Measurements from ENCODE around the gene APH1B.

The APH1B gene

DNA sequence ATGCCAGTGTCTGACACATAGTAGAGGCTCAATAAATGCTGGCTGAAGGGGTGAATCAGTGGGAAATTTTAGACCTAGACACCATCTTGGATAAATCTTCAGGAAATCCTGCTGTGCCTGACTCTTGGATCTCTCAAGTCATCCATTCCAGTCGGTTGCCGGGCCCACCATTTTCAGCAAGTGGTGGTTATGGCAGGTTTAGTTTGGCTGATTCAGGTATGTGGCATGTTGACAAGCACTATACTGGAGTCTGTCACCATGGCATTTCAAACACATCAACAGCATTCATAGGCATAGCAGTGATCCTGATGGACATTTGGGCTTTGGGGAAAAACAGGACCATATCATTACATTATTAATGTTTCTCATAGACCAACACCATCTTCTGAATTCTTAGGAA lies 25.7 kb upstream of the APH1B start:
- no peak for DNase-seq

DNA sequence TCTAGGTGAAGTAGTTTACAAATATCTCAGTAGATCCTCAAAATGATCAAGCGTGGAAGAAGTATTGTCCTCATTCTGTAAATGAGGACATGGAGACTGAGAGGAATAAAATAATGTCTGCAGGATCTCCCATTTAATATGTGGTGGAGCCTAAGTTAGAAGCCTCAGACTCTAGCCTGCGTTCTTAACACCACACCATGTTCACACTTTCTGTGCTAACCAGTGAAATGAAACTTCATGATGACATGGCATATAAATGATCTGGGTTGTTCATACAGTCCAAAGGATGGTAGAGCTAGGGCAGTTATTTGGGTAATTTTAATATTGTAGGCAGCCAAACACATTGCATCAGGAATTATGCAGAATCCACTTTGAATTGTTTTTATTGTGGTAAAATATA lies 25.1 kb upstream of the APH1B start:
- no peak for DNase-seq

DNA sequence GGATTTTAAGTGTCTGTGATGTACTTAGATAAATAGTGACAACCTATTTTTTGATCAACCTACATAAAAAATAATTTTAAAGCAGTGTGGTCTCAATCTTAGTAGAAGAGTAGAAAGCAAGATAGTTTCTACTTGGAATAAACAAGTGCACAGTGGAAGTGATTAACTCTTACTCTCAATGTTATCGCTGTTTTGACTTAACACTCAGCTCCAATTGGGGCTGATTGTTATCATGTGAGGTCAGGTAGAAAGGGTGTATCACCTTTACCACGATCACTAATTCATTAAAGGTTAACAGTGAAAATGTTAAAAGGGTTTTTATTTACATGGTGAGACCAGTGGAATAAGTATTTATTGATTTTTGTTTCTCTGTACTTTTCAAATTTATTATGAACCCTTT lies 22.4 kb upstream of the APH1B start:
- DNase-seq, result no peak

DNA sequence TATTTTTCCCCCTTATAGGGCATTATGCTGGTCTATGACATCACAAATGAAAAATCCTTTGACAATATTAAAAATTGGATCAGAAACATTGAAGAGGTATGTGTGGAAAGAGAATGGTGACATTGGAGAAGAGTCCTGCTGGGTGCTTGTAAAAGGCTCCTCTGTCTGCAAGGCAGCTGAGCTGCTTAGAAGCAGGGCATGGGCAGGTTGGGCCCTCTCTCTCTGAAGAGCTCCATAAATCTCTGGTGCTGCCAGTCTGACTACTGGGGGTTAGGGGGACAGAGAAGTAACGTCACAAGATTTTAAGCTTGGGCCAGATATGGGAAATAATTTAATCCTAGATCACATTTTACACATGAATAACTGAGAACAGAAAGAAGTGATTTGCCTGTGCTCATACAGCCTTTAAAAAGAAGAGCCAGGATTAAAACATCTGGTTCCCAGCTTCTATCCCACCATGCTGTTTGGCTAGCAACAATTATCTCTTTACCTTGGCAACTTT lies 21.9 kb upstream of the APH1B start:
- no peak for DNase-seq

DNA sequence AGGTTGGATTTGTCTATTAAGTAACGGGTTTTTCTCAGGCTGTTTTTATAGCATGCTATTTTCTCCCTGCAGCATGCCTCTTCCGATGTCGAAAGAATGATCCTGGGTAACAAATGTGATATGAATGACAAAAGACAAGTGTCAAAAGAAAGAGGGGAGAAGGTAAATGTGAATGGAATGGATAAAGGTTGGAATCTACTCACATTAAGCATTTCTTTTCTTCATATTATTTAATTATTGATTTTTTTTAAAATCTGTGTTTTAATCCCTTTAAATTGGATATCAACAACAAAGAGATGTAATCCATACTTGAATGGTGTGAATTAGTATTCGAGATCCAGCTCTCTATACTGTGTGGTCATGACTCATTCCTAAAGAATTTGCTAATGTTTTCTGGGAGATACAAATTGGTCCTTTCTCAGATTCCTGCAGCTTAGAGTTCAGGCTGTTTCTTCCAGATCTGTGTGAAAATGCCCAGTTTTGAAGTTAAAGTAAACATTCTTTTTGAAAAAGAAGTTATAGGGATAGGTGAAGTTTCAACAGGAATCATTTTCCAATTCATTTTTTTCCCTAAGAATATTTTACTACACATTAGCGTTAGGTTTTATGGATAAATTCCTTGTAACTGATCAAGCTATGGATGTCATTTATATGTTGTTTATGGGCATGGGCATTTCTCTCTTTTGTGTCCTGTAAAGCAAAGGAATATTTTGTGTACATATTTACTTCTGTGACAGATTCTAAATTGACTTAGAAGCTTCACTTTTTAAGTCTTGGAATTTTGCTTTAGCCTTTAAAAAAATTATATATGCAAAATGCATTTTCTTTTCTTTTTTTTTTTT lies 20.8 kb upstream of the APH1B start:
- DNase-seq, result no peak

DNA sequence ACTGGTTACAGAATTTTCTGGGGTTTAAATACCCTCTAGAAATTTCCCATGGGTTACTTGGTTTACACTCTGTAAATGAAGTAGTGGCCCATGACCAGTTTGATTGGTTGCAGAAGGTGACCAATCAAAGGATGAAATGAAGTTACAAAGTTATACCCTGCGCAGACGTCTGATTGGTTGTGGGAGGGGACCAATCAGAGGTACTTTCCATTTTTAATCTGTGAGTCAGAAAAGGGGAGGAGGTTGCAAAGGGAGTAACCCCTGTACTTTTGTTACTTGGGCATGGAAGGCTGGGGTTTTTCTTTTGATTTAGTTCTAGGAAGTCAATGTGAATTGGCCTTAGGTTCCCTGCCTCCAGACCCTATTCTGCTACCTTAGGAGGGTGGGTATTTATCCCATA lies 18.7 kb upstream of the APH1B start:
- DNase-seq, result no peak

DNA sequence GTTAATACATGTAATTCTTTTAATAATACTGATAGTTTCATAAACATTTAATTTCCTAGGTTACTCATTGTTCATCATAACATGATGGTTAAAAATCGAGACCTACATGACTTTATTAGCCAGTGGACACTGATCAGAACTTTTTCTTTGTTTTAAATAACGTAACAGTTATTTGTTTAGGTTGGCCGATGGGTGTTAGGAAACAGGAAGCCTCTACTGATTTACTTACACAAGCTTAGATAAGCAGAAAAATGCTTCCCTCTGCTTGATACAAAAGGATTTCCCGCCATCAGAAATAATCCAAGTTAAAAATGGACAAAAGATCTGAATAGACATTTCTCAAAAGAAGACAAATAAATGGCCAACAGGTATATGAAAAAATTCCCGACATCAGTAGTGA lies 16.6 kb upstream of the APH1B start:
- no peak for DNase-seq

DNA sequence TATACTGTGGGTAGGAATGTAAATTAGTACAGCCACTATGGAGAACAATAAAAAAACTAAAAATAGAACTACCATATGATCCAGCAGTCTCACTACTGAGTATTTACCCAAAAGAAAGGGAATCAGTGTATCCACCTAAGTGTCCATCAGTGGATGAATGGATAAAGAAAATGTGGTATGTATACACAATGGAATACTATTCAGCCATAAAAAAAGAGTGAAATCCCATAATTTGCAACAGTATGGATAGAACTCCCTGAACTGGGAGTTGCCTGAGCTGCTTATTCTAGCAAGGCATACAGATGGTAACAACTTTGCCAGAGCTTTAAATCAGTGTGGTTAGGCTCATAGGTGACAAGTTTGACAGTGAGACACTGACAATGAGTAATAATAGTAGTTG lies 16.1 kb upstream of the APH1B start:
- DNase-seq, result no peak

DNA sequence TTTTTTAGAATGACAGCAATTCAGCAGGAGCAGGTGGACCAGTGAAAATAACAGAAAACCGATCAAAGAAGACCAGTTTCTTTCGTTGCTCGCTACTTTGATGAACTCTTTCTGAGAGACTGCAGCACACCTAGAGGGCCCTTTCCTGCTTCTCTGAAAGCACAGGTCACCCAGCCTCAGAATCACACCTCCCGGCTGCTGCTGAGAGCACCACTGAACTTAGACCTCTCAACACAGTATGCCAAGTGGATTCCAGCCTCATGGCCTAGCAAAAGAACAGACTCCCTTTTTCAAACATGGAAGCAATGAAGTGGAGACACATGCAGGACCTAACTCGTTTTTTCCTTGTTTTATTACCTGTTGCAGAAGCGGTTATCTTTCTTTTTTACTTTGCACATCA lies 13.9 kb upstream of the APH1B start:
- no peak for DNase-seq

DNA sequence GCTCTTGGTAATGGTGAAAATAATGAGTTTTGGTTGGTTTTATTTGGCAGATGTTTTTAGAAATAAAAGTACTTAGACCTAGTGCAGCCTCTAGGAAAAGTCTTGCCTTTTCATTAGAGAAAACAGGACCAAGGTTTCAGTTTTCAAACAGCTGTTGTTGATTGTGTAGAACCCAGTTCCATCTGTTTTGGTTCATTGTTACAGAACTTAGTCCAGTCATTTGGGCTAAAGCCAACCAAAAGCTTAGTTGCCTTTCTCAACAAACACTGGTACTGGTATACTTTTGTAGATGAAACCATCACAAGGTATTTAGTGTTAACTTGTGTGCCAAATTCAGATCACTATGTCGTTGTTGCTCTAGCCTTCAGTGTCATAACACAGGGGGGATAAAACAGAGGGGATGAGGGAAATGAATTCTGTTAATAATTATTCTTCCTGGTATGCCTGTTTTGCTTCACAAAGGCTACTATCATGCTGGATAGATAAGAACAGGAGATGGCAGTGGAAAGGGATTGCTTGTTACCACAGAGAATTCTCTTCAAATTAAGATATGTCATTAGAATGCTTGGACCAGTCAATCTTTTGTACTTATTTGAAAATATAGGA lies 12.6 kb upstream of the APH1B start:
- no peak for DNase-seq

DNA sequence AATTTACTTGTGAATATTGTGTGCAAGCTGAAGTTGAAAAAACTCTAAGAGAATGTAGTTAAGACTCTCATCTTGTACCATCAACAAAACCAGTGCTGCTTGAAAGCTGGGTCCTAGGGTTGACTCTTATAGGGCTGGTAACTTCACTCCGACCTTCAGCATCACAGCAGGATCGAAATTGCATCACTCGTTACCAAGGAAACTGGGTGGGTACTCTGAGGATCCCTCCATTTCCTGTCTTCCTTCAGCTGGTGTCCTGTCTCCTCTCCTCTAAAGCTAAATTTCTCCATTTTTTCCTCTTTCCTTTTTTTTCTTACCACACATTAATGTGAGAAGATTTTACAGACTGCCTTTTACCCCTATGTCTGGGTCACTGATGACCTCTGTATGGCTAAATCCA lies 3.0 kb upstream of the APH1B start:
- no peak for DNase-seq

DNA sequence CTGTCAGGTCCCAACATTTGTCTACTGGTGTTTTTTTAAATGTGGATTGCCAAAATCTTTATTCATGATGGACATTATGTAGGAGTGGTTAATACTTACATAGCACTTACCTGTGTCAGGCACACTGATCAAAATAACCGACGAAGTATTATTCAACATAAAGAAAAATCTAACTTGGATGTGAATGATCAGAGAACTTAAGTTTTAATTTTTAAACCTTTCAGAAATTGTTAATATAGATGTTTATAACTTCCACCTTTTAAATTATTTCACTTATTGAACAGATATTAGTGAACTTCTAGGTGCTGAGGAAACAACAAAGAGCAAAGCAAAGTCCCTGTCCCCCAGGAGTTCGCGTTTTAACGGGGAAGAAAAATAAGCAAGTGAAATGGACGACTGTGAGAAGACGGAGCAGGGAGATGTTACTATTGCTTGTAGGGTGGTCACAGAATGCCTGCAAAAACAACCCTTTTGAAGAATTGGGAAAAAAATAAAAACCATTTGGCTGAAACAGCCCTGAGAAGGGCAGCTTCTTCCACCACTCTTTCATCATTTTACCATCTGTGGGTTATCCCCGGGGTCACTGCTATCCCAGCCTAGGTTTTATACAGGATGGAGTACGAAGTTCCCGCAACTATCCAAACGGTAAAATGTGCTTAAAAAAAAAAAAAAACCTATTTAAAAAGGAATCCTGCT lies 915 bp upstream of the APH1B start:
- no peak for DNase-seq

DNA sequence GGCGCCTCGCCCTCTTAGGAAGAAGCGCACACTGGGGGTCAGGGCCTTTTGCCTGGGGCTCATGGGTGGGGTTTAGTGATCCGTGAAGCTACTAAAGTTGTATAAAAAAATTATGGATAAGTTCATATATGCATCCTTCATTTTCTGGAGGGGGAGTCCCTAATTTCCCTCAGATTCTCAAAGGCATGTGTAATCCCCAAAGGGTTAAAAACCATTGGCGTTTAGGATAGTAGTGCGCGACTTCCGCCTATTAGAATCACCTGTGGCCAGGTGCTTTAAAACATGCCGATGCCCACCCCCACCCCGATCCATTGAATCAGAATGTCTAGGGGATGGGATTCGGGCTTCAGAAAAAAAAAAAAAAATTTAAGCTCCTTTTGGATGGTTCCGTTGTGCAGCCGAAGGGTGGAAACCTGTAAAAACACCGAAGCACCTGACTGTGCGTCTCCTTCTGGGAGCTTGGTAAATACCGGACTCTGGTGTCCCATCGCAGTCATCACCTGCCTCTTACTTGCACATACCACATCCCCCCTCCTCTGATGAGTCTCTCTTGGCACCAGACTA lies 570 bp downstream of the APH1B start:
- no peak for DNase-seq

DNA sequence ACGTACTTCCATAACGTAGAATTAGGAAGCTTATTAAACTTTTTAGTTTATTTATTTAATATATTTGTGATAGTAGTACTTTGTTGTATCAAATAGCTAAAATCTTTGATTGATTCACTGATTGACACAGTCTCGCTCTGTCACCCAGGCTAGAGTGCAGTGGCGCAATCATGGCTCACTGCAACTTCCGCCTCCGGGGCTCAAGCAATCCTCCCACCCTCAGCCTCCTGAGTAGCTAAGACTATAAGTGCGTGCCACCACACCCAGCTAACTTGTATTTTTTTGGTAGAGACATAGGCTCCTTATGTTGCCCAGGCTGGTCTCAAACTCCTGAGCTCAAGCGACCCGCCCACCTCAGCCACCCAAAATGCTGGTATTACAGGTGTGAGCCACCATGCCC lies 5.7 kb downstream of the APH1B start:
- DNase-seq, result no peak

DNA sequence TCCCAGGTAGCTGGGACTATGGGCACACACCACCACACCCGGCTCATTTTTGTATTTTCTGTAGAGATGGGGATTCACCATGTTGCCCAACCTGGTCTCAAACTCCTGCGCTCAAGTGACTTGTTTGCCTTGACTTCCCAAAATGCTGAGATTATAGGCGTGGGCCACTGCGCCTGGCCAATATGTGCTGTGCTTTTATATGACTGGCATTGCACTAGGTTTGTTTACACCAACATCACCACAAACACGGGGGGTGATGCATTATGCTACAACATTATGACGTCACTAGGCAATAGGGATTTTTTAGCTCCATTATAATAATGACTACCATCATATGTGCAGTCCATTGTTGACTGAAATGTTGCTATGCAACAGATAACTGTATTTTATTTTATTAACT lies 6.9 kb downstream of the APH1B start:
- DNase-seq, result no peak

DNA sequence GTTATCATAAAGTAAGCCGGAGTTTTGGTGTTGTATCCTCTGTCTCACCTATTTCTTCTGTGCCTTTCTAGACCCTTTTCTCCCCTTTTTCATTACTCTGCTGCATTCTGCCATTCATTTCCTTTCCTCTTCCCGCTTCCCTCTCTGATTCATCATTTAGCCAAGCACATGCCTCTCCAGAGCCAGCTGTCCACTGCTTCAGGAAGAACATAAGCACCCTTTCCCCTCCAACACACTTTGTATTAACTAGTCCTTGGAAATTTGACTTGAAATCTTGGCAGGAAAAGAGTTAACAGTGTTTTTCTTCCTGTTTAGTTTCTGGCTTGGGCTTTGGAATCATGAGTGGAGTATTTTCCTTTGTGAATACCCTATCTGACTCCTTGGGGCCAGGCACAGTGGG lies 9.7 kb downstream of the APH1B start:
- DNase-seq, result no peak

DNA sequence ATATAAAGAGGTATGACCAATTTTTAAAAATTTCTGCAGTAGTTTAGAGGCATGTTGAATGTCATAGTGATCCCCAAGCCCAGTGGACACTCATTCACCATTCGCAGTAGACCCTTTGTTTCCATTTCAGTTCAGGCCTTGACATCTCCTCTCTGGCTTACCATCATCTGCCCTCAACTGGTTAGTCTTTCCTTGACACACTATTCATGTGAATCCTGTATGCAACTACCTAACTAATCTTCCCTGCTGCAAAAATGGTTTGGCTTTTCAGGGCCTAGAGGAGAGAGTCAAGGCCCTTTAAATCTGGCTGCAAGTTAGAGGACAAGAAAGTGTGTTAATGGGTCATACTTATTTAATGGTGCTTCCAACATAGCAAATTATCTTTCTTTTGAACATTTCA lies 10.9 kb downstream of the APH1B start:
- DNase-seq, result no peak

DNA sequence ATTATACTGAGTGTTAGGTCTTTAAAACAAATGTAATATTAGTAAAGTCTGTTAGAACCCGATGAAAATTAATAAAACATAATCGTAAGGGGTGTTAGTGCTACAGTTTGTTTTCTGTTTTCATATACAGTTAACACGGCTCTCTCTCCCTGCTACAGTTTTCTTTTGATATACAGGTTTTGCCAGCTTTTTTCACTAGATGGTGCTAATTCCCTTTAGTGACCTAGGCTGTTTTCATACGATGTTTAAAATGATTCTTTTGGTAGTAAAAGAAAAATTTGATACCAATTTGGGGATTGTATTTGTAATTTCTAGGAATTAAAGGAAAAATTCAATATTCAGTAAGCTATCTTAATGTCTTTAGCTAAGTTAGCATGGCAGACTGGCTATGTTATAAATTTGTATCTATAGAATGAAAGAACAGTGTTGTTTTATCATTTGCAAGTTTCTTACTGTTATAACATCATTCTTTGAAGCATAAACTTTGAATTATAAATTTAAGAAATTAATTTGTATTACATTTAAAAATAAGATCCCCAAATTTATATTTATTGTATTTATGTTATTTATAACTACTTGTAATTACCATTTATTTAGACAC lies 11.5 kb downstream of the APH1B start:
- no peak for DNase-seq

DNA sequence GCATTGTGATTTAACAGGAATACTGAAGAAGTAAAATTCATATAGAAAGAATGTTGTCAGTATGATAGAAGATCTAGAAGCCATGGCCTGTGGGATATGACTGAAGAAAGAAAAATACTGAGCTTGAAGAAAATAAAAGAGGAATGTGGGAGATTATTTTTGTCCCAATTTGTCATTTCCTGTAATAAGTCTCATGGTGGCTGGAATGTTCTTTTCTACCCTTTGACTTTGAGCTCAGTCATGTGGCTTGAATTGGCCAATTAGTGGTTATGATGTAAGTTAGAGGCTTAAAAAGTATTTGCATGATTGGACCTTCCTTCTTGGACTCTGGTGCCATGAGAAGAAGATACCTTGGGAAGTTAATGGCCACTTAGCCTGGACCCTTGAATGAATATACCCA lies 14.1 kb downstream of the APH1B start:
- no peak for DNase-seq

DNA sequence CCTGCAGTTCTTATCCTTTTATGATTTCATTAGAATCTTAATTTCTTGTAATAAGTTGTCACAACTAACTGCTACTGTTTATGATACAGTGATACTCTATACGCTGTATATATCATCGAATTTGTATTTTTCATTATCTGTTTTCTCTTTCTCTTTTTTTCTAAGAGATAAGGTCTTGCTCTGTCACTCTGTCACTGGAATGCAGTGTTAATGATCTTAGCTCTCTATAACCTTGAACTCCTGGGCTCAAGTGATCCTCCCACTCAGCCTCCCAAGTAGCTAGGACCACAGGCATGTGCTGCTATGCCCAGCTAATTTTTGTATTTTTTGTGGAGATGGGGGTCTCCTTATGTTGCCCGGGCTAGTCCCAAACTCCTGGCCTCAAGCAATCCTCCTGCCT lies 14.8 kb downstream of the APH1B start:
- DNase-seq, result no peak

DNA sequence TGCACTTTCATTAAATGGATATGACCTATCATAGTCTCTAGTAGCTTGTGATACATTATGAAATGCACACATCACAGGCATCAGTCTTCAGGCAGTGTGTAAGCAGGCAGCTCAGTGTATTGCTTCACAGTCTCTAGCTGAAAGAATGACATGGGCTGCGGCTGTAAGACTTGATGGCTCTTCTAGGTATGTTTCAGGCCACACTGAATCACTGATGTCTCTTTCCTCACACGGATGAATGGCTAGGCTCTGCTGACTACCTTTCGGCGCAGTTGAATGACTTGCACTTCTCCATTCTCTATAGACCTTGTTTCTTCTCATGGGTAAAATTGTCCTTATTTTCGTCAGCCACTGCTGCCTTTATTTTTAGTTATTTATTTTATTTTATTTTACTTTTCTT lies 15.4 kb downstream of the APH1B start:
- DNase-seq, result no peak

DNA sequence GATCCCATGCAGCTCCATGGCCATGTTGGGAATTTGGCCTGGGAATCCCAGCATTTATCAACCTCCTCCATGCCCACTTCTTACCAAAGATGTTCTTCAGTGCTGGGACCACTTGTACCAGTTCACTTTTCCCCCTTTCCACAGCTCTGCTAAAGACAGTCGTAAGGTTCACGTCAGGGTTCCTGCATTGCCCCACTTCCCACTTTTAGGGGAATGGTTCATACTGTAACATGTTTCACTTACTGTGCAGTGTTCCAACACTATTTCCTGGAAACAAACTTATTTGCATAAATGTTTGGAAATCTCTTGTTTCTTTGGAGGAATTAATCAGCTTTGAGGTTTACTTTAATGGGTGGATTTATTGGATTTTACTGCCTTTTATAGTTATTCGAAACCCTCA lies 17.0 kb downstream of the APH1B start:
- no peak for DNase-seq

DNA sequence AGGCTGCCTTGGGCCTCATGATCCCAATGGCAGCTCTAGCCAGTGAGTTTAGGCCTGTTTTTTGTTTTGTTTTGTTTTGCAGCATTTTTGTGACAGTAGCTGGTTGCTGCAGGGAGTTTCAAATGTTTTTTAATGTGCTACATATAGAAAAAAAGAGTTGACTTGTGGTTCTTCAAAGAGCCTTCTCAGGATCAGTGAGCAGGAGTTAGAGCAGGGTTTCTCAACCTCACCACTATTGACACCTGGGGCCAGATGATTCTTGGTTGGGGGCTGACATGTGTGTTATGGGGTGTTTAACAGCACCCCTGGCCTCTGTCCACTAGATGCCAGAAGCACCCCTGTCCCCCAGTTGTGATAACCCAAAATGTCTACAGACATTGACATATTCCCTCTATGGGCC lies 17.9 kb downstream of the APH1B start:
- DNase-seq, result no peak
